Fibroblast of the aortic adventitia (primary cell): Measurements from ENCODE around the gene OR2V1. TPM values are rescaled to one million over a fixed set of nuclear protein-coding genes. Genes with fewer than 3 reads are reported as not detected.
A peak's percentile ranks its signal among the peaks of the same experiment; 100 is the strongest.
"Not testable (repeated sequence)": the region's sequence is repeated elsewhere in the genome, so short reads cannot be mapped to it uniquely, and the experiment has no call there.

Source experiments
- DNase-seq: peaks from one replicate; pipeline ENCODE4 v3.0.0-alpha.2; 2010; ENCODE audit warnings: low read depth
- H3K4me3 ChIP-seq: 2 replicates; pipeline ENCODE4 v1.5.1; 2011; ENCODE audit warnings: low read depth, mild to moderate bottlenecking, control low read depth, low read length, moderate library complexity
- total RNA-seq: library from RNA; depleted of rRNA; stranded (reverse); fragments of >200 nt; gene quantifications from 2 replicates; pipeline ENCODE4 v1.2.3, GENCODE V29; 2012; ENCODE audit warnings: low replicate concordance
- TF ChIP-seq, protein P1 (sequence below): IDR thresholded peaks from 2 replicates; pipeline ENCODE4 v1.5.1; 2011; ENCODE audit warnings: mild to moderate bottlenecking, low read length, control low read depth, inconsistent platforms; ENCODE audit not compliant: insufficient read depth

The OR2V1 gene
- total RNA-seq, 1 donor = not detected

- TF ChIP-seq, protein P1, sequence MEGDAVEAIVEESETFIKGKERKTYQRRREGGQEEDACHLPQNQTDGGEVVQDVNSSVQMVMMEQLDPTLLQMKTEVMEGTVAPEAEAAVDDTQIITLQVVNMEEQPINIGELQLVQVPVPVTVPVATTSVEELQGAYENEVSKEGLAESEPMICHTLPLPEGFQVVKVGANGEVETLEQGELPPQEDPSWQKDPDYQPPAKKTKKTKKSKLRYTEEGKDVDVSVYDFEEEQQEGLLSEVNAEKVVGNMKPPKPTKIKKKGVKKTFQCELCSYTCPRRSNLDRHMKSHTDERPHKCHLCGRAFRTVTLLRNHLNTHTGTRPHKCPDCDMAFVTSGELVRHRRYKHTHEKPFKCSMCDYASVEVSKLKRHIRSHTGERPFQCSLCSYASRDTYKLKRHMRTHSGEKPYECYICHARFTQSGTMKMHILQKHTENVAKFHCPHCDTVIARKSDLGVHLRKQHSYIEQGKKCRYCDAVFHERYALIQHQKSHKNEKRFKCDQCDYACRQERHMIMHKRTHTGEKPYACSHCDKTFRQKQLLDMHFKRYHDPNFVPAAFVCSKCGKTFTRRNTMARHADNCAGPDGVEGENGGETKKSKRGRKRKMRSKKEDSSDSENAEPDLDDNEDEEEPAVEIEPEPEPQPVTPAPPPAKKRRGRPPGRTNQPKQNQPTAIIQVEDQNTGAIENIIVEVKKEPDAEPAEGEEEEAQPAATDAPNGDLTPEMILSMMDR = no peak
- no peak overlapping the region for H3K4me3 ChIP-seq
- DNase-seq = no peak
These were observed 3.3 kb upstream of the OR2V1 start for GRCh38 chr5:181134259-181134658.

GRCh38 chr5:181133610-181134231 is 2.8 kb upstream of the OR2V1 start:
- H3K4me3 ChIP-seq = no peak overlapping the region
- TF ChIP-seq, protein P1 = no peak
- DNase-seq = peak; percentile 62

GRCh38 chr5:181133083-181133482 is 2.1 kb upstream of the OR2V1 start:
- DNase-seq = no peak
- TF ChIP-seq, protein P1 = no peak
- H3K4me3 ChIP-seq = no peak overlapping the region

GRCh38 chr5:181131514-181131913 is 545 bp upstream of the OR2V1 start:
- no peak overlapping the region for H3K4me3 ChIP-seq
- TF ChIP-seq, protein P1 = no peak
- no peak for DNase-seq

- not testable (repeated sequence) for H3K4me3 ChIP-seq, DNase-seq
These were observed 888 bp downstream of the OR2V1 start for GRCh38 chr5:181130081-181130480.

- H3K4me3 ChIP-seq = no peak overlapping the region
- DNase-seq = no peak
- TF ChIP-seq, protein P1 = no peak
These were observed 1.4 kb downstream of the OR2V1 start for GRCh38 chr5:181129601-181130000.

- TF ChIP-seq, protein P1 = no peak
These were observed 2.9 kb downstream of the OR2V1 start for GRCh38 chr5:181127907-181128626.

More at GRCh38 chr5:181127907-181128626, 2.9 kb downstream of the OR2V1 start:
- H3K4me3 ChIP-seq = no peak overlapping the region
- no peak for DNase-seq
